ENCODE results near the gene TNNT3. TPM values are rescaled to one million over a fixed set of nuclear protein-coding genes. Genes with fewer than 3 reads are reported as not detected.
A peak's percentile ranks its signal among the peaks of the same experiment; 100 is the strongest.

Gene TNNT3
- total and polyA plus RNA-seq, 2 experiments from 2014 or later, result 2.7 to 3.8 TPM

GRCh38 chr11:1948389-1948788, 28.9 kb downstream of the TNNT3 start:
- no peak for DNase-seq (ENCODE audit: low read depth in 1 of 2, low spot score in 1 of 2)
- Histone ChIP-seq H3K36me3 (no peaks in the 10 kb centered on the region), H3K27ac (no peak overlapping the region), H3K4me1 (ENCODE audit: low read depth) (no peaks in the 10 kb centered on the region), H3K4me3 (no peak overlapping the region), H3K9me3 (ENCODE audit: low read depth) (no peaks in the 10 kb centered on the region), H3K27me3 (no peaks in the 10 kb centered on the region)
- TF ChIP-seq CTCF (IDR thresholded peaks at IDR 0.05; ENCODE audit: low read depth, low read length), result no peak

DNA sequence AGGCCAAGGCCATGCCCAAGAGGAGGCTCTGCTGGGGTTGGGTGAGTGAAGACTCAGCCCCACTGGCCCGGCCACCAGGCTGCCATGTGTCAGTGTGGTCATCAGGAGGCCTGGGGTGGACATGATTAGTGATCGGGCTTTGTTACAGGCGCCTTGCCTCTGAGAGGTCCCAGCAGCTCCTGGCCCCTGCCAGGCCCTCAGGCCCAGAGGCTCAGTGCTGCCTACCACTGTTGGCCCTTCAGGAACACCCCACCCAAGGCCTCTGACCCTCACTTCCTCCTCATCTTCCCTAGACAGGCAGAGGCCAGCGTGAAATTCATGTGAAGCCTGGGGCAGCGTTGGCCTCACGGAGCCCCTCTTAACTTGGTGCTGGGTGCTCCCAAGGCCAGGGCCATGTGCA, 29.8 kb downstream of the TNNT3 start:
- no peak overlapping the region for H3K4me3 ChIP-seq
- TF ChIP-seq CTCF (IDR thresholded peaks at IDR 0.05; ENCODE audit: low read depth, low read length), result no peak
- H3K27me3 ChIP-seq, result no peaks in the 10 kb centered on the region
- H3K4me1 ChIP-seq (ENCODE audit: low read depth), result no peaks in the 10 kb centered on the region
- H3K36me3 ChIP-seq, result no peaks in the 10 kb centered on the region
- no peaks in the 10 kb centered on the region for H3K9me3 ChIP-seq (ENCODE audit: low read depth)
- no peak overlapping the region for H3K27ac ChIP-seq
- no peak for DNase-seq (ENCODE audit: low read depth in 1 of 2, low spot score in 1 of 2)

DNA sequence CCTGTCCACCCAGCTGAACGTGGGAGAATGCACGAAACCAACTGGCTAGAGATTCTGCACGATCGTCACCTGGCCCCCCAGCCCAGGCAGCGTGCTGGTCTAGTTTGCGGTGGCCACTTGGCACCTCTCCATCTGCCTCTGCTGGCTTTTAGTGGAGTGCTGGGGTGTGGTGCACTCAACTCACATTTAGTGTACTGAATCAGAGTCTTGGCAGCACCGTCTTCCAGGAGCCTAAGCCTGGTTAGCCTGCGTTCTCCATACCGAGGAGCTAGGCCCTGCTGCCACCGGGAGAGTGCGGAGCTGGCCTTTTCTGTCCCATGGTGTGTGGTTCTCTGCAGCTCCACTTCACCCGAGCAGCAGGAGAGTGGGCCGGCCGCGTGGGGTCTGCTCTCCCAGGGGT, 30.4 kb downstream of the TNNT3 start:
- Histone ChIP-seq H3K27me3 (no peaks in the 10 kb centered on the region), H3K36me3 (no peaks in the 10 kb centered on the region), H3K4me3 (no peak overlapping the region), H3K4me1 (ENCODE audit: low read depth) (no peaks in the 10 kb centered on the region), H3K27ac (no peak overlapping the region), H3K9me3 (ENCODE audit: low read depth) (no peaks in the 10 kb centered on the region)
- no peak for TF ChIP-seq CTCF (IDR thresholded peaks at IDR 0.05; ENCODE audit: low read depth, low read length)
- DNase-seq (ENCODE audit: low read depth in 1 of 2, low spot score in 1 of 2), result no peak

GRCh38 chr11:1952806-1953482, 33.4 kb downstream of the TNNT3 start:
- DNase-seq (ENCODE audit: low read depth in 1 of 2, low spot score in 1 of 2), result no peak
- H3K27ac ChIP-seq, result no peak overlapping the region
- no peak for TF ChIP-seq CTCF (IDR thresholded peaks at IDR 0.05; ENCODE audit: low read depth, low read length)

GRCh38 chr11:1953489-1954266, 34.2 kb downstream of the TNNT3 start:
- DNase-seq (ENCODE audit: low read depth in 1 of 2, low spot score in 1 of 2), result peak in 1 of 2 donors; percentile 18
- no peak overlapping the region for H3K27ac ChIP-seq
- no peaks in the 10 kb centered on the region for H3K27me3 ChIP-seq
- no peak overlapping the region for H3K4me3 ChIP-seq
- no peaks in the 10 kb centered on the region for H3K36me3 ChIP-seq
- H3K9me3 ChIP-seq (ENCODE audit: low read depth), result no peaks in the 10 kb centered on the region
- H3K4me1 ChIP-seq (ENCODE audit: low read depth), result no peaks in the 10 kb centered on the region
- no peak for TF ChIP-seq CTCF (IDR thresholded peaks at IDR 0.05; ENCODE audit: low read depth, low read length)

More at GRCh38 chr11:1952806-1953482, 33.4 kb downstream of the TNNT3 start:
- no peaks in the 10 kb centered on the region for H3K4me1 ChIP-seq (ENCODE audit: low read depth)
- no peaks in the 10 kb centered on the region for H3K36me3 ChIP-seq
- no peaks in the 10 kb centered on the region for H3K9me3 ChIP-seq (ENCODE audit: low read depth)
- H3K4me3 ChIP-seq, result no peak overlapping the region
- no peaks in the 10 kb centered on the region for H3K27me3 ChIP-seq
